A673 (cell line): ENCODE data around the gene ADGRL2. TPM values are rescaled to one million over a fixed set of nuclear protein-coding genes. Genes with fewer than 3 reads are reported as not detected.
A peak's percentile ranks its signal among the peaks of the same experiment; 100 is the strongest.

Source experiments
- BruUV-seq: library from RNA; stranded (reverse); fragments of 400-500 nt; replicated peaks from 2 replicates; lab custom pipeline; 2021; lab: Mats Ljungman, UMichigan
- CTCF ChIA-PET: fragments of 300-600 bp; sonication (Branson Sonifier 250); formaldehyde crosslinking; loops from one replicate; lab custom pipeline; 2022; ENCODE audit warnings: antibody characterized with exemption; lab: Charles Lee
- POLR2A ChIA-PET: fragments of 300-600 bp; sonication (Branson Sonifier 250); formaldehyde crosslinking; loops from one replicate; lab custom pipeline; 2022; ENCODE audit warnings: antibody characterized with exemption; ENCODE audit not compliant: low non-redundant PET; lab: Charles Lee
- DNase-seq: peaks from one replicate; pipeline ENCODE4 v3.0.0-alpha.2; 2015; ENCODE audit warnings: low spot score
- H3K27ac ChIP-seq: fragments of 200-600 bp; sonication (generic); 2 replicates; pipeline ENCODE4 v1.5.1; 2016; ENCODE audit warnings: mixed run types, low read depth, mild to moderate bottlenecking, mixed read lengths, antibody characterized with exemption, low read length; ENCODE audit not compliant: poor library complexity, severe bottlenecking
- H3K27me3 ChIP-seq: fragments of 200-600 bp; sonication (generic); replicated peaks from 2 replicates; pipeline ENCODE4 v1.6.1; 2017; ENCODE audit warnings: mixed run types, low read depth, mild to moderate bottlenecking, mixed read lengths, antibody characterized with exemption, low read length; ENCODE audit not compliant: insufficient read depth, poor library complexity
- H3K36me3 ChIP-seq: fragments of 200-600 bp; sonication (generic); 2 replicates; pipeline ENCODE4 v1.6.1; 2016; ENCODE audit warnings: mixed run types, mild to moderate bottlenecking, mixed read lengths, antibody characterized with exemption, low read length; ENCODE audit not compliant: insufficient read depth, poor library complexity, severe bottlenecking
- H3K4me1 ChIP-seq: fragments of 200-600 bp; sonication (generic); 2 replicates; pipeline ENCODE4 v1.6.1; 2017; ENCODE audit warnings: mixed run types, mild to moderate bottlenecking, mixed read lengths, antibody characterized with exemption, low read length; ENCODE audit not compliant: insufficient read depth, poor library complexity, severe bottlenecking
- H3K4me3 ChIP-seq: fragments of 200-600 bp; sonication (generic); 2 replicates; pipeline ENCODE4 v1.5.1; 2016; ENCODE audit warnings: low read depth, mixed run types, mild to moderate bottlenecking, mixed read lengths, low read length; ENCODE audit not compliant: poor library complexity, severe bottlenecking
- H3K9me3 ChIP-seq: fragments of 200-600 bp; sonication (generic); 2 replicates; pipeline ENCODE4 v1.6.1; 2016; ENCODE audit warnings: mixed run types, low read depth, mild to moderate bottlenecking, mixed read lengths, antibody characterized with exemption, low read length; ENCODE audit not compliant: poor library complexity, severe bottlenecking
- CTCF ChIP-seq: fragments of 300-800, 200-600 bp; sonication (generic); conservative IDR thresholded peaks from 2 replicates; pipeline ENCODE4 v1.5.1; 2017; ENCODE audit warnings: low read depth, mild to moderate bottlenecking, antibody characterized with exemption, low read length, moderate library complexity, mixed read lengths
- EZH2 ChIP-seq: fragments of 200-600 bp; sonication (generic); IDR thresholded peaks from 2 replicates; pipeline ENCODE4 v1.6.1; 2017; ENCODE audit warnings: borderline replicate concordance, low read depth, mild to moderate bottlenecking, mixed read lengths, antibody characterized with exemption, low read length; ENCODE audit not compliant: poor library complexity, severe bottlenecking
- intact Hi-C: fragments of 100-400 bp; cut with micrococcal nuclease; formaldehyde crosslinking; loops from one replicate; pipeline ENCODE4 v1.10.0; 2022; ENCODE audit not compliant: unreplicated experiment
- total RNA-seq: library from RNA; stranded (reverse); gene quantifications from 2 replicates; pipeline ENCODE4 v1.2.3, GENCODE V29; 2021

Gene ADGRL2
- total RNA-seq, 1 experiment from 2014 or later: 1.5 TPM

- CTCF ChIA-PET: interaction anchor here (0.5 to 1.6 kb wide), 3 partner anchors 210 to 319 kb away, joined by 3 to 6 read pairs (median 4); no protein-coding TSS in a partner anchor
- peak; percentile 27 for DNase-seq
- Histone ChIP-seq H3K9me3 (no peaks in the 10 kb centered on the region), H3K4me1 (no peaks in the 10 kb centered on the region), H3K4me3 (no peak overlapping the region), H3K27me3 (no peaks in the 10 kb centered on the region), H3K27ac (no peak overlapping the region), H3K36me3 (no peaks in the 10 kb centered on the region)
- no TSS peak for BruUV-seq
- intact Hi-C loops: loop anchor here (5.0 kb wide), 2 partner anchors 213 to 1543 kb away; no protein-coding TSS in a partner anchor
- POLR2A ChIA-PET: no interaction called here
- peak; percentile 61 for TF ChIP-seq CTCF
- no peak for TF ChIP-seq EZH2
Observed at GRCh38 chr1:81760477-81761097, 40.1 kb upstream of the ADGRL2 start.

GRCh38 chr1:81775510-81775909 is 25.2 kb upstream of the ADGRL2 start:
- Histone ChIP-seq H3K27ac (no peak overlapping the region), H3K27me3 (no peaks in the 10 kb centered on the region), H3K36me3 (no peaks in the 10 kb centered on the region), H3K4me1 (no peaks in the 10 kb centered on the region), H3K4me3 (no peak overlapping the region), H3K9me3 (no peaks in the 10 kb centered on the region)
- TF ChIP-seq CTCF (no peak), EZH2 (no peak)
- CTCF ChIA-PET: no interaction called here
- no TSS peak for BruUV-seq
- intact Hi-C loops: no loop called here
- DNase-seq: no peak
- POLR2A ChIA-PET: interaction anchor here (0.6 kb wide), 2 partner anchors 21 to 42 kb away, joined by 3 to 4 read pairs; no protein-coding TSS in a partner anchor

DNA sequence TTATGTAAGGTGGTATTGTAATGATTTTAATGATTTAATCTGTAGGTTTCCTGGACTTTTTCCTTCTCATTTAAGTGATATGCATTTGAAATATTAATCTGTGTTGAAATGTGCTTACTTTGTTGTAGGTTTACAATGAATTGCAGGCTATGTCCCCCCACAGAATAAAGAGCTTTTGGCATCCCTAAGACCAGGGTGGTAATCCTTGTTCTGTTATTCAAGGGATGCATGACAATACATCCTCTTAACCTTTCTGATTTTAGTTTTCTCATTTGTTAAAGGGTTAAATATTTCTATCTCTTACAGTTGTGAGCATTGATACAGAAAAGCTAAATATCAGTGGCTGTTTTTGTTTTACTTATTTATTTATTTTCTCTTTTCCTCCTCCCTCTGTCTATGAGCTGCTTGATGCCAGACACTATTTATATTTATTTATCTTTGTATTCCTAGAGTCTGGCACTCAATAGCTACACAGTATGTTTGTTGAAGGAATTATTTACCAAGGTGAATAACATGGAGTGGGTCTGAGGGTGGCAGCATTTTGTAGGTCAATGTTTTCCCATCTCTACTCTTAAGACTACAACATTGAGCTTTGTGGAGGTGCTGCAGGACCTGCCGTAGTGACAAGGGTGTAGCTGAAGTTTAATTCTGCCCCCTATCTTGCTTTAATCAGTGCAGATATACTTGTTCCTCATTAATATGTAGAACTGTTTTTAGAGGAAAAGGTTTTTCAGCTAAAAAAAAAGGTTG is 19.9 kb upstream of the ADGRL2 start:
- Histone ChIP-seq H3K4me1 (no peaks in the 10 kb centered on the region), H3K27ac (no peak overlapping the region), H3K4me3 (no peak overlapping the region), H3K27me3 (no peaks in the 10 kb centered on the region), H3K9me3 (no peaks in the 10 kb centered on the region), H3K36me3 (no peaks in the 10 kb centered on the region)
- no peak for DNase-seq
- CTCF ChIA-PET: no interaction called here
- no TSS peak for BruUV-seq
- intact Hi-C loops: no loop called here
- TF ChIP-seq EZH2: no peak
- no peak for TF ChIP-seq CTCF
- POLR2A ChIA-PET: no interaction called here
